GM23338 (cell line): ENCODE measurements around the gene TMEM151B.
A peak's percentile ranks its signal among the peaks of the same experiment; 100 is the strongest.

ENCODE experiments used
- CREB1 ChIP-seq: fragments of 250-450 bp; sonication (Bioruptor Pico); IDR thresholded peaks from 2 replicates; pipeline ENCODE4 v1.5.0; 2020; ENCODE audit warnings: low read depth, mild to moderate bottlenecking, moderate library complexity
- CTCF ChIP-seq, 2 experiments: fragments of 200-600 bp in 1 of 2; sonication (generic) in 1 of 2; conservative IDR thresholded peaks; 2 replicates each; pipeline versions ENCODE4 v1.5.1 to v1.6.1; 2016 to 2017; ENCODE audit warnings: antibody characterized with exemption in 2 of 2, low read depth in 2 of 2, mild to moderate bottlenecking in 2 of 2, moderate library complexity in 1 of 2
- ETS1 ChIP-seq: IDR thresholded peaks from 2 replicates; pipeline ENCODE4 v1.6.1; 2016; ENCODE audit warnings: antibody characterized with exemption
- EZH2 ChIP-seq: fragments of 200-600 bp; sonication (generic); IDR thresholded peaks from one replicate; pipeline ENCODE4 v1.8.0; 2017; ENCODE audit warnings: antibody characterized with exemption, mild to moderate bottlenecking, low read depth; ENCODE audit not compliant: unreplicated experiment
- EZH2phosphoT487 ChIP-seq: fragments of 200-600 bp; sonication (generic); IDR thresholded peaks from one replicate; pipeline ENCODE4 v1.8.1; 2018; ENCODE audit warnings: antibody characterized with exemption; ENCODE audit not compliant: unreplicated experiment
- JUNB ChIP-seq: IDR thresholded peaks from one replicate; pipeline ENCODE4 v1.6.1; 2016; ENCODE audit warnings: antibody characterized with exemption; ENCODE audit not compliant: unreplicated experiment
- NANOG ChIP-seq: IDR thresholded peaks from 2 replicates; pipeline ENCODE4 v1.6.1; 2016; ENCODE audit warnings: antibody characterized with exemption, borderline replicate concordance
- POLR2AphosphoS5 ChIP-seq: IDR thresholded peaks from 2 replicates; pipeline ENCODE4 v1.6.1; 2016; ENCODE audit warnings: antibody characterized with exemption, low read depth
- REST ChIP-seq: IDR thresholded peaks from one replicate; pipeline ENCODE4 v1.6.1; 2018; ENCODE audit warnings: antibody characterized with exemption; ENCODE audit not compliant: unreplicated experiment
- STAT1 ChIP-seq: IDR thresholded peaks from one replicate; pipeline ENCODE4 v1.6.1; 2016; ENCODE audit warnings: antibody characterized with exemption; ENCODE audit not compliant: unreplicated experiment
- ZNF114 ChIP-seq: fragments of 250-450 bp; sonication (Bioruptor Pico); IDR thresholded peaks from 2 replicates; pipeline ENCODE4 v1.5.0; 2020; ENCODE audit warnings: mild to moderate bottlenecking, moderate library complexity
- ZNF462 ChIP-seq: fragments of 250-450 bp; sonication (Bioruptor Pico); IDR thresholded peaks from 2 replicates; pipeline ENCODE4 v1.5.0; 2020; ENCODE audit warnings: mild to moderate bottlenecking, moderate library complexity

GRCh38 chr6:44223319-44224028 lies 46.8 kb upstream of the TMEM151B start, which contains the start of gene SLC29A1:
- peak; percentile 6 to 33; a peak in 1 of 4 replicates for TF ChIP-seq CTCF (conservative IDR thresholded peaks at IDR 0.05; ENCODE audit: low read depth in 2 of 2)
- TF ChIP-seq POLR2AphosphoS5: peak; percentile 96
- no peak for TF ChIP-seq CREB1 (CRISPR knock-in tag)
- no peak for TF ChIP-seq EZH2phosphoT487
- TF ChIP-seq ETS1: no peak
- no peak for TF ChIP-seq JUNB
- TF ChIP-seq EZH2: no peak
- TF ChIP-seq ZNF114 (CRISPR knock-in tag): no peak
- TF ChIP-seq REST: no peak
- TF ChIP-seq STAT1: no peak
- TF ChIP-seq NANOG: no peak
- no peak for TF ChIP-seq ZNF462 (CRISPR knock-in tag)
